CD14-positive monocyte (primary cell): ENCODE results near the gene BCL3. TPM values are rescaled to one million over a fixed set of nuclear protein-coding genes. Genes with fewer than 3 reads are reported as not detected.

Experiments
- DNase-seq, 3 donors: peaks; one replicate each; pipeline ENCODE4 v3.0.0-alpha.2; 2011 to 2022
- H2AFZ ChIP-seq: 2 replicates; pipeline ENCODE4 v1.6.0; 2012; ENCODE audit warnings: mild to moderate bottlenecking, low read depth, low read length, inconsistent platforms; ENCODE audit not compliant: insufficient read depth, poor library complexity, severe bottlenecking
- H3K27ac ChIP-seq, 2 donors: 1 replicate in 1 of 2; 2 replicates in 1 of 2; pipeline ENCODE4 v1.5.1; 2012 to 2013; ENCODE audit warnings: low read length in 2 of 2, control low read depth in 1 of 2, inconsistent platforms in 1 of 2, low read depth in 1 of 2, mild to moderate bottlenecking in 1 of 2
- H3K27me3 ChIP-seq, 2 donors: one replicate each; pipeline versions ENCODE4 v1.6.0 to v1.6.1; 2011 to 2013; ENCODE audit warnings: low read length in 2 of 2; ENCODE audit not compliant: control insufficient read depth in 2 of 2, insufficient read depth in 2 of 2
- H3K36me3 ChIP-seq, 2 donors: replicated peaks in 1 of 2; 1 replicate in 1 of 2; 2 replicates in 1 of 2; pipeline versions ENCODE4 v1.5.1 to v1.6.1; 2012 to 2013; ENCODE audit warnings: low read length in 2 of 2, control low read depth in 1 of 2, inconsistent platforms in 1 of 2, mild to moderate bottlenecking in 1 of 2; ENCODE audit not compliant: insufficient read depth in 2 of 2, control insufficient read depth in 1 of 2
- H3K4me1 ChIP-seq, 2 donors: 1 replicate in 1 of 2; 2 replicates in 1 of 2; pipeline versions ENCODE4 v1.5.1 to v1.6.1; 2012 to 2013; ENCODE audit warnings: low read length in 2 of 2, control low read depth in 1 of 2, inconsistent platforms in 1 of 2, mild to moderate bottlenecking in 1 of 2, moderate library complexity in 1 of 2; ENCODE audit not compliant: insufficient read depth in 2 of 2, control insufficient read depth in 1 of 2
- H3K4me2 ChIP-seq: replicated peaks from 2 replicates; pipeline ENCODE3; 2012; ENCODE audit warnings: low read length, moderate library complexity, mild to moderate bottlenecking; ENCODE audit not compliant: poor library complexity, severe bottlenecking; ENCODE audit errors: extremely low read depth
- H3K4me3 ChIP-seq, 3 experiments: fragments of 200-600 bp in 1 of 3; sonication (generic) in 1 of 3; replicated peaks in 1 of 3; 1 replicate in 2 of 3; 2 replicates in 1 of 3; pipeline ENCODE4 v1.5.1; 2011 to 2013; ENCODE audit warnings: low read length in 3 of 3, mild to moderate bottlenecking in 3 of 3, control low read depth in 2 of 3, low read depth in 2 of 3, inconsistent platforms in 1 of 3, moderate library complexity in 1 of 3
- H3K79me2 ChIP-seq: 2 replicates; pipeline ENCODE4 v1.6.0; 2012; ENCODE audit warnings: mild to moderate bottlenecking, control low read depth, inconsistent platforms, low read length, moderate library complexity; ENCODE audit not compliant: insufficient read depth
- H3K9ac ChIP-seq: 2 replicates; pipeline ENCODE4 v1.6.0; 2017; ENCODE audit warnings: low read length, mild to moderate bottlenecking; ENCODE audit not compliant: insufficient read depth, poor library complexity, severe bottlenecking
- H3K9me3 ChIP-seq, 2 donors: replicated peaks in 1 of 2; 1 replicate in 1 of 2; 2 replicates in 1 of 2; pipeline versions ENCODE4 v1.5.1 to v1.6.1; 2012 to 2013; ENCODE audit warnings: low read length in 2 of 2, control low read depth in 1 of 2; ENCODE audit not compliant: control insufficient read depth in 1 of 2, insufficient read depth in 1 of 2
- H4K20me1 ChIP-seq: 2 replicates; pipeline ENCODE4 v1.6.0; 2012; ENCODE audit warnings: mild to moderate bottlenecking, low read length, control low read depth, moderate library complexity; ENCODE audit not compliant: insufficient read depth
- H3K27ac Mint-ChIP-seq, 7 donors: one replicate each; pipeline ENCODE4 v1.8.0; 2020; ENCODE audit warnings: mild to moderate bottlenecking in 7 of 7, mixed read lengths in 7 of 7, moderate library complexity in 6 of 7, inconsistent platforms in 2 of 7
- H3K27me3 Mint-ChIP-seq, 3 donors: one replicate each; pipeline ENCODE4 v1.8.0; 2021 to 2022; ENCODE audit warnings: low read depth in 3 of 3, mild to moderate bottlenecking in 3 of 3, mixed read lengths in 3 of 3, moderate library complexity in 3 of 3, inconsistent platforms in 1 of 3
- H3K36me3 Mint-ChIP-seq, 2 donors: one replicate each; pipeline ENCODE4 v1.8.0; 2020; ENCODE audit warnings: mixed read lengths in 2 of 2, inconsistent platforms in 1 of 2, mild to moderate bottlenecking in 1 of 2
- H3K4me1 Mint-ChIP-seq: one replicate; pipeline ENCODE4 v1.8.0; 2020; ENCODE audit warnings: mild to moderate bottlenecking, mixed read lengths
- H3K4me3 Mint-ChIP-seq, 2 donors: one replicate each; pipeline ENCODE4 v1.8.0; 2020; ENCODE audit warnings: mild to moderate bottlenecking in 2 of 2, mixed read lengths in 2 of 2, moderate library complexity in 1 of 2
- H3K9me3 Mint-ChIP-seq, 7 donors: one replicate each; pipeline ENCODE4 v1.8.0; 2020 to 2022; ENCODE audit warnings: mixed read lengths in 7 of 7, mild to moderate bottlenecking in 6 of 7, moderate library complexity in 6 of 7, inconsistent platforms in 2 of 7
- WGBS: methylation state at CpG from one replicate; pipeline ENCODE4 v1.1.5; 2013; ENCODE audit warnings: missing lambda C conversion rate; ENCODE audit not compliant: insufficient coverage; 5-methylcytosine and 5-hydroxymethylcytosine counted together
- intact Hi-C, 2 donors: fragments of 100-400 bp; cut with micrococcal nuclease; formaldehyde crosslinking; loops; one replicate each; pipeline versions ENCODE4 v1.15.0 to v1.15.1; 2023
- polyA plus RNA-seq, 3 donors: library from polyadenylated mRNA; depleted of rRNA in 1 of 3; unstranded in 2 of 3; stranded (reverse) in 1 of 3; fragments of 300-500 nt in 2 of 3; fragments of >200 nt in 1 of 3; fragmentation: Illumina TruSeq in 2 of 3; gene quantifications; 1 replicate in 2 of 3; 2 replicates in 1 of 3; pipeline ENCODE4 v1.2.3, GENCODE V29; 2012 to 2021
- TF ChIP-seq, protein P1 (sequence below): fragments of 200-600 bp; IDR thresholded peaks from one replicate; pipeline ENCODE4 v1.8.0; 2022; ENCODE audit warnings: antibody characterized with exemption, mild to moderate bottlenecking

The BCL3 gene
- polyA plus RNA-seq, 3 donors: 18.7 to 160 (median 23.1) TPM

DNA sequence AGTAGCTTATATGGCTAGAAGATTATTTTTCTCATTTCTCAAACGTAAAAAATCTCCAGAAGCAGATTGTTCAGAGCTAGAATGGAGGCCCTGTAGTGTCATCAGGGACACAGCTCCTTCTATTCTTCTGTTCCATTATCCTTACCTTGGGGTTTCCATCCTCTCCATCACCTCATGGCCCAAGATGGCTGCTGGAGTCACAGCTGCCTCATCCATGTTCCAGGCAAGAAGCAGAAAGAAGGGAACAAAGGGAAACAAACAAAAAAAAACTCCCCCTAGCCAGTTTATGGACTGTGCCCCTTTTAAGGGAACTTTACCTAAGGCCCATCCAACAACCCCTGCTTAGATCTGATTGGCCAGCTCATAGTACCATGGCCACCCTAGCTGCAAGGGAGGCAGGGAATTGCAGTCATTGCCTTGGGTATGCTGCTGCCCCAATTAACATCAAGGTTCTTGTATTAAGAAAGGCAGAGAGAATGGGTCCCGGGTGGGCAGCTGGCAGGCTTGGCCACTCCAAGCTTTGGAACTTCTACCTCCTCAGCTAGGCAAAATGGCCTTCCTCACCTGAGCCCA lies 33.8 kb upstream of the BCL3 start:
- intact Hi-C loops: loop anchor here in 1 of 2 donors (10.0 kb wide), 1 partner anchor 140 kb away; no protein-coding TSS in a partner anchor
- Histone ChIP-seq H3K4me3 (no peak overlapping the region), H4K20me1 (no peaks in the 10 kb centered on the region), H2AFZ (no peak overlapping the region), H3K79me2 (no peaks in the 10 kb centered on the region), H3K36me3 (no peaks in the 10 kb centered on the region), H3K27ac (no peak overlapping the region), H3K27me3 (no peaks in the 10 kb centered on the region), H3K4me2 (no peak overlapping the region), H3K4me1 (peaks cover 13 to 20% of the 10 kb centered on the region in 2 donors), H3K9me3 (peaks cover 15% of the 10 kb centered on the region in 2 donors), H3K9ac (no peak overlapping the region)
- H3K27me3 Mint-ChIP-seq: peaks cover 1 to 11% (median 2%) of the 10 kb centered on the region in 3 donors
- H3K4me3 Mint-ChIP-seq: no peak overlapping the region
- no peak overlapping the region for H3K27ac Mint-ChIP-seq
- no peak for DNase-seq
- H3K9me3 Mint-ChIP-seq: peaks cover 12 to 21% (median 16%) of the 10 kb centered on the region in 7 donors
- no peaks in the 10 kb centered on the region for H3K36me3 Mint-ChIP-seq
- H3K4me1 Mint-ChIP-seq: peaks cover 24% of the 10 kb centered on the region
- TF ChIP-seq, protein P1, sequence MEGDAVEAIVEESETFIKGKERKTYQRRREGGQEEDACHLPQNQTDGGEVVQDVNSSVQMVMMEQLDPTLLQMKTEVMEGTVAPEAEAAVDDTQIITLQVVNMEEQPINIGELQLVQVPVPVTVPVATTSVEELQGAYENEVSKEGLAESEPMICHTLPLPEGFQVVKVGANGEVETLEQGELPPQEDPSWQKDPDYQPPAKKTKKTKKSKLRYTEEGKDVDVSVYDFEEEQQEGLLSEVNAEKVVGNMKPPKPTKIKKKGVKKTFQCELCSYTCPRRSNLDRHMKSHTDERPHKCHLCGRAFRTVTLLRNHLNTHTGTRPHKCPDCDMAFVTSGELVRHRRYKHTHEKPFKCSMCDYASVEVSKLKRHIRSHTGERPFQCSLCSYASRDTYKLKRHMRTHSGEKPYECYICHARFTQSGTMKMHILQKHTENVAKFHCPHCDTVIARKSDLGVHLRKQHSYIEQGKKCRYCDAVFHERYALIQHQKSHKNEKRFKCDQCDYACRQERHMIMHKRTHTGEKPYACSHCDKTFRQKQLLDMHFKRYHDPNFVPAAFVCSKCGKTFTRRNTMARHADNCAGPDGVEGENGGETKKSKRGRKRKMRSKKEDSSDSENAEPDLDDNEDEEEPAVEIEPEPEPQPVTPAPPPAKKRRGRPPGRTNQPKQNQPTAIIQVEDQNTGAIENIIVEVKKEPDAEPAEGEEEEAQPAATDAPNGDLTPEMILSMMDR: no peak
- WGBS: no CpG with 5 or more reads among the region's 2 CpGs

DNA sequence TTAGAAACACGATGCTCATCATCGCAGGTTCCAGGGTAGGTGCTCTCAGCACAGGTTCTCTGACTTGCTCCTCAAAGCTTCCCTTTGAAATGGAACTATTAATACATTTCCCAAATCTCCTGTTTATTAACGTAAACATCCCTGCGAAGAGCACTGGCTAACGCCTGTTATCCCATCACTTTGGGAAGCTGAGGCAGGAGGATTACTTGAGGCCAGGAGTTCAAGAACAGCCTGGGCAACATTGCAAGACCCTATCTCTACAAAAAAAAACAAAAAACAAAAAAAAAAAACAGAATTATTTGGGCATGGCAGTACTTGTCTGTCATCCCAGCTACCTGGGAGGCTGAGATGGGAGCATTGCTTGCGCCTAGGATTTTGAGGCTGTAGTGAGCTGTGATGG lies 30.9 kb upstream of the BCL3 start:
- H3K9me3 ChIP-seq: peaks cover 15% of the 10 kb centered on the region in 2 donors
- no peak overlapping the region for H3K4me3 ChIP-seq
- no peaks in the 10 kb centered on the region for H3K79me2 ChIP-seq
- H3K27me3 ChIP-seq: no peaks in the 10 kb centered on the region
- no peak overlapping the region for H3K9ac ChIP-seq
- no peak overlapping the region for H3K27ac Mint-ChIP-seq
- WGBS: no CpG with 5 or more reads among the region's 6 CpGs
- H3K4me2 ChIP-seq: no peak overlapping the region
- no peaks in the 10 kb centered on the region for H3K36me3 Mint-ChIP-seq
- H3K4me3 Mint-ChIP-seq: no peak overlapping the region
- no peak for DNase-seq
- H3K4me1 ChIP-seq: peaks cover 35 to 42% of the 10 kb centered on the region in 2 donors
- H3K36me3 ChIP-seq: no peaks in the 10 kb centered on the region
- peaks cover 1 to 8% (median 6%) of the 10 kb centered on the region in 3 donors for H3K27me3 Mint-ChIP-seq
- H2AFZ ChIP-seq: no peak overlapping the region
- intact Hi-C loops: loop anchor here in 1 of 2 donors (10.0 kb wide), 1 partner anchor 143 kb away; no protein-coding TSS in a partner anchor
- H3K4me1 Mint-ChIP-seq: peaks cover 43% of the 10 kb centered on the region
- no peaks in the 10 kb centered on the region for H4K20me1 ChIP-seq
- TF ChIP-seq, protein P1: no peak
- H3K27ac ChIP-seq: no peak overlapping the region
- peaks cover 12 to 21% (median 16%) of the 10 kb centered on the region in 7 donors for H3K9me3 Mint-ChIP-seq
